ENCODE data around the gene PSMC6. TPM values are rescaled to one million over a fixed set of nuclear protein-coding genes. Genes with fewer than 3 reads are reported as not detected.

The PSMC6 gene
- total RNA-seq, 1 donor from 2014 or later: 77.0 TPM

DNA sequence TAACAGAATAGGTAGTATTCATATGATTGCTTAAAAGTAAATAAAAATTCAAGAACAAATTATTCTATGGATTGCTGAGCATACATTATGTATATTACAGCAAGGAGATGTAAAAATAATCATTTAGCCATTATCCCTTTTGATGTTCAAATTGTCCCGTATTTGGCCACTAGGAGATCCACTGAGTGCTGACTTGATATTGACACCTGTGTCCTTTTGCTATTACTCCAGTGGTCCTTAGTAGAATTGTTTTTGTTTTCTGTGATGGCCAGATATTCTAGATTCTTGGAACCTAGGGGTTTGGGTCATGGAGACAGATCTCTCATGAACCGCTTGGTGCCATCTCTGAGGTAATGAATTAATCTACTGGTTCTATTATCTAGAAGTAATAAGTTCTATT, 28.4 kb upstream of the PSMC6 start:
- H3K27me3 ChIP-seq (ENCODE audit: low read depth): no peaks in the 10 kb centered on the region
- TF ChIP-seq, protein P1, sequence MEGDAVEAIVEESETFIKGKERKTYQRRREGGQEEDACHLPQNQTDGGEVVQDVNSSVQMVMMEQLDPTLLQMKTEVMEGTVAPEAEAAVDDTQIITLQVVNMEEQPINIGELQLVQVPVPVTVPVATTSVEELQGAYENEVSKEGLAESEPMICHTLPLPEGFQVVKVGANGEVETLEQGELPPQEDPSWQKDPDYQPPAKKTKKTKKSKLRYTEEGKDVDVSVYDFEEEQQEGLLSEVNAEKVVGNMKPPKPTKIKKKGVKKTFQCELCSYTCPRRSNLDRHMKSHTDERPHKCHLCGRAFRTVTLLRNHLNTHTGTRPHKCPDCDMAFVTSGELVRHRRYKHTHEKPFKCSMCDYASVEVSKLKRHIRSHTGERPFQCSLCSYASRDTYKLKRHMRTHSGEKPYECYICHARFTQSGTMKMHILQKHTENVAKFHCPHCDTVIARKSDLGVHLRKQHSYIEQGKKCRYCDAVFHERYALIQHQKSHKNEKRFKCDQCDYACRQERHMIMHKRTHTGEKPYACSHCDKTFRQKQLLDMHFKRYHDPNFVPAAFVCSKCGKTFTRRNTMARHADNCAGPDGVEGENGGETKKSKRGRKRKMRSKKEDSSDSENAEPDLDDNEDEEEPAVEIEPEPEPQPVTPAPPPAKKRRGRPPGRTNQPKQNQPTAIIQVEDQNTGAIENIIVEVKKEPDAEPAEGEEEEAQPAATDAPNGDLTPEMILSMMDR (IDR thresholded peaks at IDR 0.05; ENCODE audit: borderline replicate concordance): peak; percentile 20
- no peak overlapping the region for H3K27ac ChIP-seq (replicated peaks)
- H3K4me1 ChIP-seq: no peaks in the 10 kb centered on the region
- no peaks in the 10 kb centered on the region for H3K9me3 ChIP-seq (replicated peaks)
- DNase-seq: no peak
- intact Hi-C loops (cut with micrococcal nuclease): no loop called here
- peaks cover 54% of the 10 kb centered on the region for H3K36me3 ChIP-seq
- H3K4me3 ChIP-seq: no peak overlapping the region

DNA sequence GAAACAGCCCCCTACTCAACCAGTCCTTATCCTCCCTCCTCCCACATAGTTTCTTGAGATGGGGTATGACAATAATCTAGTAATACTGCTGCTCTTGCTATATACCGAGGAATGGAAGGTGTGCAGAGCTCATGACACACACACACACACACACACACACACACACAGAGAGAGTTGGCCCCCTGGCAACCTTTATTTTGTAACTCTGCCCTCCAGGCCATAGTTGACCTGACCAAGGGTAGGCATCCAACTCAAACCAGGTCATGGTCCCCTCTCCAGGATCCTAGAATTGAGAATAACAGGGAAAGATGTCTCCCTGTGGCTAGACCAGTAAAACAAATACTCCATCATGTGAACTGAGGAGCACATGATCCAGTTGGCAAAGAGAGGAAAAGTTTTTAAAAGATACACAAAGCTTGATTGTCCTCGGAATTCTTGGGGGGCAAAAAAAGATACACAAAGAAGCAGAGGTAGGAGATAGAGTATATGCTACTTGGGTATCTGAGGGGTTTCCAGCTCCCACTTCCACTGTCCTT, 22.9 kb upstream of the PSMC6 start:
- H3K4me3 ChIP-seq: no peak overlapping the region
- DNase-seq: no peak
- no peaks in the 10 kb centered on the region for H3K9me3 ChIP-seq (replicated peaks)
- peaks cover 12% of the 10 kb centered on the region for H3K36me3 ChIP-seq
- TF ChIP-seq, protein P1 (IDR thresholded peaks at IDR 0.05; ENCODE audit: borderline replicate concordance): no peak
- no peaks in the 10 kb centered on the region for H3K27me3 ChIP-seq (ENCODE audit: low read depth)
- H3K4me1 ChIP-seq: peaks cover 4% of the 10 kb centered on the region
- H3K27ac ChIP-seq (replicated peaks): no peak overlapping the region
- intact Hi-C loops (cut with micrococcal nuclease): no loop called here

DNA sequence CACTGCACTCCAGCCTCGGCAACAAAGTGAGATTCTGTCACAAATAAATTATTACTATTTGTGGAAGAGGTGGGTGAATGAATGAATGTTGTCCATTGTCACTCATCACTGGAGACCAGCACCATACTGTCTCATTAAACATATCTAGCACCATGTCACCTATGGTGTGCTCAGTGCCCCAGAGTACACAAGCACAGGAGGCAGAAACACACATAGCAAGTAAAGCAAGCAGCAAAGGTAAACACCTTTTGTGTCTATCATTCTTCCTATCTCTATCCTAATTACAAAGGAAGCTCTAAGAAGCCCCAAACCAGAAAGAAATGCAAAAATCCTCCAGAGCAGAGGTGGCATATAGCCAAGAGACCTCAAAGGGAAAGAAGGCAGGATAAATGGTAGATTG, 20.8 kb upstream of the PSMC6 start:
- intact Hi-C loops (cut with micrococcal nuclease): no loop called here
- peaks cover 5% of the 10 kb centered on the region for H3K4me1 ChIP-seq
- DNase-seq: no peak
- H3K27ac ChIP-seq (replicated peaks): no peak overlapping the region
- no peaks in the 10 kb centered on the region for H3K27me3 ChIP-seq (ENCODE audit: low read depth)
- no peak overlapping the region for H3K4me3 ChIP-seq
- TF ChIP-seq, protein P1 (IDR thresholded peaks at IDR 0.05; ENCODE audit: borderline replicate concordance): no peak
- H3K9me3 ChIP-seq (replicated peaks): no peaks in the 10 kb centered on the region
- peaks cover 8% of the 10 kb centered on the region for H3K36me3 ChIP-seq

DNA sequence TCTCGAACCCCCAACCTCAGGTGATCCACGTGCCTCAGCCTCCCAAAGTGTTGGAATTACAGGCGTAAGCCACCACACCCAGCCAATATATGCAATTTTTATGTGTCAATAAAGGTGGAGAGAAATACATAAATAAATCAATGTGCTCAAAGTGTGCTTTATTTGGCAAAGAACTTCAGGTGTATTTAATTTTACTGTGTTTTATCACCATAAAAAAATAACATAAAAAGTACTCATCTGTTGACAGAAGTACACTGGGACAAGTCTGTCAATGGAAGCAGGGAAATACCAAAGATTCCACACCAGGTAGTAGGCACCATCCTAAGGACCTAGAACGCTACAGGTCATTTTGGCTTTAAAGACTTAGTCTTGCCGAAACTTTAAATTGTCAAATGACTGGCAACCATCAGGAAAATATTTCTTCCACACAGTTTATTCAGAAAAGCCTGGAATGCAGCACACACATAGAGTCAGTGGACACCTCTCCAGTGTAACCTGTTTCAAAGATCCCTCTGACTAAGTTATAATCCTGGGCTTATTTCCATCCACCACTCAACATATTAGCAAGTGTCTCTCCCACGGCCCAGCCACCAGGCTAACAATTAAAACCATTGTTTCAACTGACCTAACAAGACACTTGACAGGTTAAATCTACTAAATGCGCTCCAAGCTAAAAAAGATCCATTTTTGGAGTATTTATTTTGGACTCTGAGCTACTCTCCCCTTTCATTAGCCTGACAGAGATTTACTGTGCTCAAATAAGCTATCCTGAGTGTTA, 15.8 kb upstream of the PSMC6 start:
- Histone ChIP-seq H3K27me3 (ENCODE audit: low read depth) (no peaks in the 10 kb centered on the region), H3K36me3 (no peaks in the 10 kb centered on the region), H3K9me3 (replicated peaks) (no peaks in the 10 kb centered on the region), H3K4me3 (no peak overlapping the region), H3K4me1 (peaks cover 50% of the 10 kb centered on the region), H3K27ac (replicated peaks) (no peak overlapping the region)
- intact Hi-C loops (cut with micrococcal nuclease): no loop called here
- no peak for DNase-seq
- TF ChIP-seq, protein P1 (IDR thresholded peaks at IDR 0.05; ENCODE audit: borderline replicate concordance): no peak

DNA sequence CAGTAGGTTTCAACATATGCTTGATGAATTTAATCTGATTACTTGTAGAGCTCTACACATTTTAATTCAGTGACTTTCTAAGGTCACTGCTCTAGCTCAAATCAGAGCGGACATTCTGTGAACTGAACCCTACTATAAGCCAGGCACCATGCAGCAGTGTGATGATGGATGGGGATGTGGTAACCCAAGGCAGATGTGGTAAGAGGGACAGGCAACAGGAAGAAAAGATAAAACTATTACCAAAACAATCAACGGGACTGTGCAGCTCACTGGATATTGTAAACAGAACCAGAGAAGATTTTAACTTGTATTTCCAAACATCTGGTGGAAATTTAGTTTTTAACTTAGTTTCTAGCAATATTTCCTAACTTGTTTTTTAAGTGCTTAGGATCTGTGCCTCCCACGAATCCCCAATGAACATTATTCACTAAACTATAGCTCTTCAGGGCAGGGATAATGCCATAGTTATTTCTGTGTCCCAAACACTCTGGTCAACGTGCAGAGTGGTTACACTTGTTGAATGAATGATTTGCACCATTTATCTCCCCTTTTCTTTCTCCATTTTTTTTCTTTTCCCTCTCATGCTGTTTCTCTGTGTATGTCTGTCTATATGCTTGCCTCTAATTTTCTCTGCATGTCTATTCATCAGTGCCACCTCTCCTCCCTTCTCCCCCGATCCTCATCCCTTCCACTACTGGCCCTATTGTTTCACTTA, 14.6 kb upstream of the PSMC6 start:
- intact Hi-C loops (cut with micrococcal nuclease): no loop called here
- TF ChIP-seq, protein P1 (IDR thresholded peaks at IDR 0.05; ENCODE audit: borderline replicate concordance): no peak
- H3K4me1 ChIP-seq: peaks cover 49% of the 10 kb centered on the region

More for the DNA sequence above, 14.6 kb upstream of the PSMC6 start:
- Histone ChIP-seq H3K4me3 (no peak overlapping the region), H3K36me3 (no peaks in the 10 kb centered on the region), H3K27me3 (ENCODE audit: low read depth) (no peaks in the 10 kb centered on the region), H3K27ac (replicated peaks) (no peak overlapping the region), H3K9me3 (replicated peaks) (no peaks in the 10 kb centered on the region)
- no peak for DNase-seq
